ENCODE measurements around the gene RITA1.

The RITA1 gene

GRCh38 chr12:113197518-113198077 is 12.1 kb downstream of the RITA1 start:
- Histone ChIP-seq H3K36me3 (no peaks in the 10 kb centered on the region), H3K9me3 (no peaks in the 10 kb centered on the region), H3K4me3 (ENCODE audit: low read depth in 1 of 2, low read length in 1 of 2) (no peak overlapping the region), H3K27ac (no peak overlapping the region), H3K27me3 (no peaks in the 10 kb centered on the region), H3K4me1 (ENCODE audit: control insufficient read depth in 1 of 2, insufficient read depth in 1 of 2, low read depth in 1 of 2, low read length in 1 of 2) (peaks cover 7 to 12% of the 10 kb centered on the region in 2 experiments)
- TF ChIP-seq CTCF (IDR thresholded peaks at IDR 0.05) = no peak

- Histone ChIP-seq H3K27ac (no peak overlapping the region), H3K4me3 (ENCODE audit: low read depth in 1 of 2, low read length in 1 of 2) (no peak overlapping the region), H3K4me1 (ENCODE audit: control insufficient read depth in 1 of 2, insufficient read depth in 1 of 2, low read depth in 1 of 2, low read length in 1 of 2) (peaks cover 7 to 18% of the 10 kb centered on the region in 2 experiments), H3K36me3 (no peaks in the 10 kb centered on the region), H3K9me3 (no peaks in the 10 kb centered on the region), H3K27me3 (no peaks in the 10 kb centered on the region)
- TF ChIP-seq CTCF (IDR thresholded peaks at IDR 0.05) = no peak
Measured at GRCh38 chr12:113198296-113198695, 12.8 kb downstream of the RITA1 start.

GRCh38 chr12:113200021-113200797 is 14.7 kb downstream of the RITA1 start:
- Histone ChIP-seq H3K27me3 (no peaks in the 10 kb centered on the region), H3K36me3 (no peaks in the 10 kb centered on the region), H3K9me3 (no peaks in the 10 kb centered on the region), H3K27ac (no peak overlapping the region), H3K4me3 (ENCODE audit: low read depth in 1 of 2, low read length in 1 of 2) (no peak overlapping the region), H3K4me1 (ENCODE audit: control insufficient read depth in 1 of 2, insufficient read depth in 1 of 2, low read depth in 1 of 2, low read length in 1 of 2) (peaks cover 7 to 28% of the 10 kb centered on the region in 2 experiments)
- TF ChIP-seq CTCF (IDR thresholded peaks at IDR 0.05) = no peak

DNA sequence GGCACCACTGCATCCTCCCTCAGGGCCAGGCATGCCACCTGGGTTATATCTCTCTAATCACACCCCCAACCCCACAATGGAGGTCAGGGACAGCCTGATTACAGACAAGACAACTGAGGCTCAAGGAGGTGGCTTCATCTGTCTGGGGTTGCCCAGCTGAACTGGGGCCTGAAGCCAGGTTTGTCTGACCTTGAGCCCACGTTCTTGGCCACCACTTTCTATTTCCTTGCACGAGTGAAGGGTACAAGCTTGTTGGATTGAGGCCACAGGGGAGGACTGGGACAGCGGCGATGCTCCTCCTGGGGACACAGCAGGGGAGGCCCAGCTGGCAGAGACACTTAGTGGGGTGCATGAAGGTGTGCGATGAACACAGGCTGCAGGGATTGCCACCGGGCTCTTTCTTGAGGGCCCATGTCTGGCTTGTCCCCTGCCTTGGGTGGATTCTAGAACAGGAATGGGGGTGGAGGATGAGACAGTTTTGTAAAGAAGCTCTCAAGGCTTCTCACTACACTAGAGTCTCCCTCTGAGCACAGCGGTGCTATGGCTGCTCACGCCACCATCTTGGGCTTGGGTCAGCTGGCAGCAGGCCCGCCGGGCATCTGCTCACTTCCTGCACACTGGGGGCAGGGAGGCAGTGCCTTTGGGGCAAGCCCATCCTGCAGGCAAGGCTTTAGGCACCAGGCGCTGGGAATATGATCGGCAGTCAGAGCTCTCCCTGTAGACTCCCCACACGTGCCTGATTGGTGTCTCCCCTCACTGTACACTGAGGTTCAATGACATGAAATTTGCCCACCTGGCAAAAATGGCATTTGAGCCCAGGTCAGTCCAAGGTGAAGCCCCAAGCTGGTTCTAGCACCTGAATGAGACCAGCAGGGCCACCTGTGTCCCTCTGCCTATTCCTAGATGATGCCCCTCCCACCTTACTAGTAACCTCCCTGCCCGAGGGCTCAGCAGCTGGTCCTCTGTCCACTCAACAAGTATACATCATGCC is 16.0 kb downstream of the RITA1 start:
- H3K27ac ChIP-seq = no peak overlapping the region
- H3K36me3 ChIP-seq = no peaks in the 10 kb centered on the region
- H3K9me3 ChIP-seq = no peaks in the 10 kb centered on the region
- H3K4me1 ChIP-seq (ENCODE audit: control insufficient read depth in 1 of 2, insufficient read depth in 1 of 2, low read depth in 1 of 2, low read length in 1 of 2) = peaks cover 7 to 33% of the 10 kb centered on the region in 2 experiments
- H3K27me3 ChIP-seq = no peaks in the 10 kb centered on the region
- TF ChIP-seq CTCF (IDR thresholded peaks at IDR 0.05) = no peak
- H3K4me3 ChIP-seq (ENCODE audit: low read depth in 1 of 2, low read length in 1 of 2) = no peak overlapping the region

DNA sequence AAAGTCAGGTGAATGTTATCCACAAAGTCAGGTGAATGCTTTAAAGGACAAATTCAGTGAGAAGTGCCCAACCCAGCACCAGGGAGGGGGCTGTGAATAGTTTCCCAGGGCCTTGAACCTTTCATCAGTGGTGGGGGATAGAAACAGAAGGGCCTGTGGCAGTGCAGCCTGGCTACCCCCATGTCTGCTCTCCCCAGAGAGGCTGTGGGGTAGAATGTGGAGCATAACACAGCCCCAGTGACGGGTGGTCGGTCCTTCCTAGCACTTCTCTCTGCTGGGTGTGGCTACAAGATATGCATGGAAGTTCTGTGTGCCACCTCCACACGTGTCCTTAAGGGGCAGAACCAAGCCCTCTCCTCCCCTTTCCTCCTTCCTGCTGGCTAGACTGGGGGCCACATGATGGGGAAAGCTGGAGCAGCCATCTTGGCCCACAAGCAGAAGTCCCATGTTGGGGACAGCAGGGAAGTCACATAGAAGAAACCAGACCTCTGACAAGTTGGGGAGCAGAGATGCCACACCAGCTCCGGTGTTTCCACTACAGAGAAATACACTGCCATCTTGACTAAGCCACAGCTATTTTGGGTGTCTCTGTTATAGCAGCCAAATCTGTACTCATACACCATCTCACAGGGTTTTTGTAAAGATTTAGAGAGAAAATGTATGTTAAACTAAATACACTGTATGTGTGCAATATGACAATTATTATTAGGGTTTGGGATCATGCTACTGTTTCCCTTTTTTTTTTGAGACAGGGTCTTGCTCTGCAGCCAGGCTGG is 17.0 kb downstream of the RITA1 start:
- H3K4me1 ChIP-seq (ENCODE audit: control insufficient read depth in 1 of 2, insufficient read depth in 1 of 2, low read depth in 1 of 2, low read length in 1 of 2) = peaks cover 14 to 44% of the 10 kb centered on the region in 2 experiments
- no peak for TF ChIP-seq CTCF (IDR thresholded peaks at IDR 0.05)

More for the DNA sequence above, 17.0 kb downstream of the RITA1 start:
- Histone ChIP-seq H3K4me3 (ENCODE audit: low read depth in 1 of 2, low read length in 1 of 2) (no peak overlapping the region), H3K36me3 (no peaks in the 10 kb centered on the region), H3K27ac (no peak overlapping the region), H3K9me3 (no peaks in the 10 kb centered on the region), H3K27me3 (no peaks in the 10 kb centered on the region)

All from neutrophil (primary cell).